Femur (tissue), 1 donor: ENCODE data around the gene GPRC5C.

ENCODE experiments used
- DNase-seq: peaks from one replicate; pipeline ENCODE4 v3.0.0-alpha.2; 2017

The GPRC5C gene

GRCh38 chr17:74408262-74408661 is 23.6 kb upstream of the GPRC5C start:
- DNase-seq, result no peak

- DNase-seq, result no peak
These were observed 23.1 kb upstream of the GPRC5C start for GRCh38 chr17:74408815-74409214.

- no peak for DNase-seq
These were observed 21.9 kb upstream of the GPRC5C start for GRCh38 chr17:74410001-74410443.

GRCh38 chr17:74412581-74412980 is 19.3 kb upstream of the GPRC5C start:
- no peak for DNase-seq

GRCh38 chr17:74413491-74413890 is 18.4 kb upstream of the GPRC5C start:
- no peak for DNase-seq

- DNase-seq, result no peak
These were observed 17.4 kb upstream of the GPRC5C start for GRCh38 chr17:74414510-74414909.

- no peak for DNase-seq
These were observed 16.1 kb upstream of the GPRC5C start for GRCh38 chr17:74415608-74416396.

GRCh38 chr17:74417178-74418045 is 14.5 kb upstream of the GPRC5C start:
- no peak for DNase-seq

- DNase-seq, result no peak
These were observed 11.9 kb upstream of the GPRC5C start for GRCh38 chr17:74419928-74420411.

- DNase-seq, result no peak
These were observed 7.8 kb upstream of the GPRC5C start for GRCh38 chr17:74424117-74424516.

- peak; percentile 85 for DNase-seq
These were observed 7.2 kb upstream of the GPRC5C start for GRCh38 chr17:74424657-74425056.

GRCh38 chr17:74426551-74427047 is 5.3 kb upstream of the GPRC5C start:
- DNase-seq, result no peak

- no peak for DNase-seq
These were observed 4.7 kb upstream of the GPRC5C start for GRCh38 chr17:74427048-74427762.

GRCh38 chr17:74427763-74428153 is 4.1 kb upstream of the GPRC5C start:
- DNase-seq, result no peak

GRCh38 chr17:74429604-74430384 is 2.1 kb upstream of the GPRC5C start:
- no peak for DNase-seq

- DNase-seq, result no peak
These were observed 1.5 kb upstream of the GPRC5C start for GRCh38 chr17:74430385-74430705.

GRCh38 chr17:74430706-74431567 is 951 bp upstream of the GPRC5C start:
- peak; percentile 82 for DNase-seq

- DNase-seq, result no peak
These were observed 469 bp downstream of the GPRC5C start for GRCh38 chr17:74432424-74432690.

- DNase-seq, result no peak
These were observed 991 bp downstream of the GPRC5C start for GRCh38 chr17:74432766-74433391.

- DNase-seq, result peak; percentile 59
These were observed 1.7 kb downstream of the GPRC5C start for GRCh38 chr17:74433421-74434121.
